ENCODE data around the gene B9D2.
A peak's percentile ranks its signal among the peaks of the same experiment; 100 is the strongest.

The B9D2 gene

GRCh38 chr19:41352279-41352608 lies 11.7 kb downstream of the B9D2 start:
- TF ChIP-seq ESRRG (CRISPR knock-in tag; IDR thresholded peaks at IDR 0.05) (no peak), ZFP30 (CRISPR knock-in tag; IDR thresholded peaks at IDR 0.05) (no peak), ZFP3 (CRISPR knock-in tag; IDR thresholded peaks at IDR 0.05) (no peak), ISL1 (CRISPR knock-in tag; IDR thresholded peaks at IDR 0.05) (no peak), RARB (CRISPR knock-in tag; IDR thresholded peaks at IDR 0.05) (no peak), SNAI2 (CRISPR knock-in tag; IDR thresholded peaks at IDR 0.05) (no peak), GLIS3 (CRISPR knock-in tag; IDR thresholded peaks at IDR 0.05) (no peak), ZNF8 (CRISPR knock-in tag; IDR thresholded peaks at IDR 0.05) (no peak), ZNF70 (CRISPR knock-in tag; IDR thresholded peaks at IDR 0.05) (no peak), BACH2 (CRISPR knock-in tag; IDR thresholded peaks at IDR 0.05; ENCODE audit: borderline replicate concordance) (no peak), ARNTL (CRISPR knock-in tag; IDR thresholded peaks at IDR 0.05; ENCODE audit: borderline replicate concordance, low read depth) (no peak), TOX (CRISPR knock-in tag; IDR thresholded peaks at IDR 0.05; ENCODE audit: borderline replicate concordance) (no peak), CREB5 (CRISPR knock-in tag; IDR thresholded peaks at IDR 0.05; ENCODE audit: low read depth) (no peak), CSDC2 (CRISPR knock-in tag; IDR thresholded peaks at IDR 0.05) (no peak), ZNF565 (CRISPR knock-in tag; conservative IDR thresholded peaks at IDR 0.05; ENCODE audit: low read depth) (no peak), ZC3H10 (CRISPR knock-in tag; IDR thresholded peaks at IDR 0.05) (no peak), OSR1 (CRISPR knock-in tag; IDR thresholded peaks at IDR 0.05) (no peak), POU6F1 (CRISPR knock-in tag; IDR thresholded peaks at IDR 0.05; ENCODE audit: borderline replicate concordance, low read depth) (no peak), CSRNP3 (CRISPR knock-in tag; IDR thresholded peaks at IDR 0.05) (no peak)
- no peak; the same call in 2 of the 3 replicates for ATAC-seq

- TF ChIP-seq PATZ1 (CRISPR knock-in tag; IDR thresholded peaks at IDR 0.05; ENCODE audit: borderline replicate concordance) (no peak), OSR1 (CRISPR knock-in tag; IDR thresholded peaks at IDR 0.05) (no peak), ZNF8 (CRISPR knock-in tag; IDR thresholded peaks at IDR 0.05) (no peak), ISL1 (CRISPR knock-in tag; IDR thresholded peaks at IDR 0.05) (no peak), ZC3H10 (CRISPR knock-in tag; IDR thresholded peaks at IDR 0.05) (no peak), ZNF70 (CRISPR knock-in tag; IDR thresholded peaks at IDR 0.05) (no peak), ESRRG (CRISPR knock-in tag; IDR thresholded peaks at IDR 0.05) (no peak), ZNF565 (CRISPR knock-in tag; conservative IDR thresholded peaks at IDR 0.05; ENCODE audit: low read depth) (no peak), TOX (CRISPR knock-in tag; IDR thresholded peaks at IDR 0.05; ENCODE audit: borderline replicate concordance) (no peak), BACH2 (CRISPR knock-in tag; IDR thresholded peaks at IDR 0.05; ENCODE audit: borderline replicate concordance) (no peak), CREB5 (CRISPR knock-in tag; IDR thresholded peaks at IDR 0.05; ENCODE audit: low read depth) (no peak), ZFP3 (CRISPR knock-in tag; IDR thresholded peaks at IDR 0.05) (no peak), CSRNP3 (CRISPR knock-in tag; IDR thresholded peaks at IDR 0.05) (no peak), RARB (CRISPR knock-in tag; IDR thresholded peaks at IDR 0.05) (no peak)
- ATAC-seq, result peak; percentile 53
Observed at GRCh38 chr19:41351339-41352245, 12.4 kb downstream of the B9D2 start.

All from SK-N-SH treated with all-trans-retinoic acid at 6 μM for 48 hours (cell line).